Measurements from ENCODE around the gene WWC1.
A peak's percentile ranks its signal among the peaks of the same experiment; 100 is the strongest.

Gene WWC1

GRCh38 chr5:168451565-168451964 lies 160.1 kb downstream of the WWC1 start:
- DNase-seq: no peak

GRCh38 chr5:168455201-168455600 lies 163.8 kb downstream of the WWC1 start:
- no peak for DNase-seq

GRCh38 chr5:168457542-168457941 lies 166.1 kb downstream of the WWC1 start:
- DNase-seq: no peak

GRCh38 chr5:168460606-168461005 lies 169.2 kb downstream of the WWC1 start:
- DNase-seq: no peak

GRCh38 chr5:168463081-168463480 lies 171.6 kb downstream of the WWC1 start:
- DNase-seq: no peak

- DNase-seq: no peak
Measured at GRCh38 chr5:168464214-168464613, 172.8 kb downstream of the WWC1 start.

GRCh38 chr5:168464641-168465040 lies 173.2 kb downstream of the WWC1 start:
- no peak for DNase-seq

- no peak for DNase-seq
Measured at GRCh38 chr5:168467755-168468330, 176.4 kb downstream of the WWC1 start.

- no peak for DNase-seq
Measured at GRCh38 chr5:168468836-168469235, 177.4 kb downstream of the WWC1 start.

- no peak for DNase-seq
Measured at GRCh38 chr5:168469816-168470215, 178.4 kb downstream of the WWC1 start.

GRCh38 chr5:168471785-168472184 lies 180.3 kb downstream of the WWC1 start:
- no peak for DNase-seq

- DNase-seq: peak; percentile 88
Measured at GRCh38 chr5:168472329-168472728, 180.9 kb downstream of the WWC1 start.

GRCh38 chr5:168474319-168474718 lies 182.9 kb downstream of the WWC1 start:
- DNase-seq: no peak

GRCh38 chr5:168477060-168477459 lies 185.6 kb downstream of the WWC1 start:
- DNase-seq: peak; percentile 79

GRCh38 chr5:168479166-168479565 lies 187.7 kb downstream of the WWC1 start:
- no peak for DNase-seq

GRCh38 chr5:168480601-168481000 lies 189.2 kb downstream of the WWC1 start:
- DNase-seq: no peak

- DNase-seq: peak; percentile 75
Measured at GRCh38 chr5:168481330-168481788, 189.9 kb downstream of the WWC1 start.

GRCh38 chr5:168482361-168482760 lies 190.9 kb downstream of the WWC1 start:
- no peak for DNase-seq

GRCh38 chr5:168486136-168486879 lies 194.9 kb downstream of the WWC1 start, which contains the start of gene RARS1:
Gene RARS1, plus strand, starts transcription at chr5:168486471. Its CDS starts 28 bp downstream, at chr5:168486499.
- DNase-seq: peak; percentile 98

GRCh38 chr5:168489059-168489458 lies 197.6 kb downstream of the WWC1 start:
- DNase-seq: no peak

- no peak for DNase-seq
Measured at GRCh38 chr5:168494057-168494555, 202.7 kb downstream of the WWC1 start.

GRCh38 chr5:168502563-168503237 lies 211.3 kb downstream of the WWC1 start:
- DNase-seq: no peak

- DNase-seq: no peak
Measured at GRCh38 chr5:168513861-168514428, 222.5 kb downstream of the WWC1 start.
